SIG-M5 (cell line): Measurements from ENCODE around the gene RICTOR.
"Not testable (repeated sequence)": the region's sequence is repeated elsewhere in the genome, so short reads cannot be mapped to it uniquely, and the experiment has no call there.

Source experiments
- DNase-seq: peaks from one replicate; lab custom pipeline; 2025; lab: John Stamatoyannopoulos, UW

Gene RICTOR

DNA sequence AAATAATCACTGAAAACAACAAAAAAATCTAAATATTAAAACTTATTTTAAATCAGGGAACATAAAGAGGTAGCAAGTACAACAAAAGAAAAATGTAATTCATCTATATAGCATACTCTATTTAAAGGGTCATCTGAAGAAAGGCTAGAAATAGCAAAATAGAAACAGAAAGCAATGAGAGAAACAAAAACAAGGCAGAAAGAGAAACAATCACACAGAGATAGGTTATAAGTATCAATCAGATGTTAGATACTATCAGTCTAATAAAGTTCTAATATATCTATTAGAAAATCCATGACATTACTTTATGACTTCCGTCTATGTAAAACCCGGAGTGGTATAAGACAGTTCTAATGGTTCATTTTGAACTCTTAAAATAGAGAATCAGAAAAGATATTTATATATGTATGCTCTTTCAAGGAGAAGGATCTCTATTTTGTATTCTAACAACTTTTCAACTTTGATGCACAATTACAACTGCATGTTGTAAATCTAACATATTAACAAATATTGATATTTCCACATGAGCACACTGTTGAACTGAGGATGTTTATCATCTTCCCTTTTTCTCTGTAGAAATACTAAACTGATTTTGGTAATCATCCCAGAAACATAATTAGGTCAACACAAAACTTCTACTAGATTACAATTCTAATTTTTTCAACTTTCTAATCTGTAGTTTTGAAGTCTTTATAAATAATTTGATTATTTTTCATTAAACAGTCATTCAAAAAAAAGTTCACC is 15.8 kb downstream of the RICTOR start:
- no peak for DNase-seq

GRCh38 chr5:39057734-39058133 is 16.5 kb downstream of the RICTOR start:
- no peak for DNase-seq

GRCh38 chr5:39055768-39056398 is 18.3 kb downstream of the RICTOR start:
- no peak for DNase-seq

- no peak for DNase-seq
Measured at GRCh38 chr5:39055027-39055767, 19.0 kb downstream of the RICTOR start.

DNA sequence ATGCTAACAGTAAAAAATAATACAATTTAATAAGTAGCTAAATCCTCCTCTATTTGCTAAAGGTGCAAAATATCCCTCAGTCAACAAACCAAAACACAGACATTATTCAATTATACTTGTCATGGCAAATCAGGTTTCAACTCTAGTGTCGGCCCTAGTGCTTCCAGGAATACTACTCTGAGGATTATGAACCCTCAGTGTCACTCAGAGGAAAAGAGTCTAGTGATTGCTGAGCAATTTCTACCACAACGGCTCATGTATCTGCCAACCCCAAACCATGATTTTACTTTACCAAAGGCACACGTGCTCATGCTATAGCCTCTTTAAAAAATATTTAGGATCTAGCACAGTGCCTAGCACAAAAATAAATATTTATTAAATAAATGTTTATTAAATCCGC is 21.0 kb downstream of the RICTOR start:
- DNase-seq: no peak

DNA sequence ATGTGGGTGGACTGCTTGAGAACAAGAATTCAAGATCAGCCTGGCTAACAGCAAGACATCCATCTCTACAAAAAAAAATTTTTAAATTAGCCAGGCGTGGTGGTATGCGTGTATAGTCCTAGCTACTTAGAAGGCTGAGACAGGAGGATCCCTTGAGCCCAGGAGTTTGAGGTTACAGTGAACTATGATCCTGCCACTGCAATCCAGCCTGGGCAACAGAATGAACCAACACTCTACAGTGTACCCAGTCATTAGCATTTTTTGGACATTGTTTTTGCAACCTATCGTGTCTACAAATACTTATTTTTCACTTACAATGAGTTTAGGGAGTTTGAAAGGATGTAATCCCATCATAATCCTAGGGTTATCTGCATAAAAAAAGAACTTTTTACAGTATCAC is 22.1 kb downstream of the RICTOR start:
- no peak for DNase-seq

DNA sequence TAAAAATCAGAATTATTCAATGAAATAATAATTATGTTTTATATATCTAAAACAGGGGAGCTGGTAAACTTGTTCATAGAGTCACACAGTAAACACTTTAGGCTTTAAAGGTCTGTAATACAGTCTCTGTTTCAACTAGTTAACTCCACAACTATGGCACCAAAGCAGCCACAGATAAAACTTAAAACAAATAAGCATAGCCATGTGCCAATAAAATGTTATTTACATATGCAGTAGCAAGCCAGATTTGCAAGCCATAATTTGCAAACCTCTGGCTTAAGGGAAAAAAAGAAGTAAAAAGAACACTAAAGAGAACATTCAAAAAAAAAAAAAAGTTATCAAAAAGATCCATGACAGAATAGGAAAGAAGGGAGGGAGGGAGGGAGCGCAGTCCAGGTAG is 24.9 kb downstream of the RICTOR start:
- no peak for DNase-seq

- no peak for DNase-seq
Measured at GRCh38 chr5:39040875-39041274, 33.3 kb downstream of the RICTOR start.

DNA sequence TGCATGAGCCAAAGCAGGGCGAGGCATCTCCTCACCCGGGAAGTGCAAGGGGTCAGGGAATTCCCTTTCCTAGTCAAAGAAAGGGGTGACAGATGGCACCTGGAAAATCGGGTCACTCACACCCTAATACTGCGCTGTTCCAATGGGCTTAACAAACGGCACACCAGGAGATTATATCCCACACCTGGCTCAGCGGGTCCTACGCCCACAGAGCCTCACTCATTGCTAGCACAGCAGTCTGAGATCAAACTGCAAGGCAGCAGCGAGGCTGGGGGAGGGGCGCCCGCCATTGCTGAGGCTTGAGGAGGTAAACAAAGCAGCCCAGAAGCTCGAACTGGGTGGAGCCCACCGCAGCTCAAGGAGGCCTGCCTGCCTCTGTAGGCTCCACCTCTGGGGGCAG is 39.7 kb downstream of the RICTOR start:
- DNase-seq: not testable (repeated sequence)

- DNase-seq: no peak
Measured at GRCh38 chr5:39031041-39031440, 43.2 kb downstream of the RICTOR start.

DNA sequence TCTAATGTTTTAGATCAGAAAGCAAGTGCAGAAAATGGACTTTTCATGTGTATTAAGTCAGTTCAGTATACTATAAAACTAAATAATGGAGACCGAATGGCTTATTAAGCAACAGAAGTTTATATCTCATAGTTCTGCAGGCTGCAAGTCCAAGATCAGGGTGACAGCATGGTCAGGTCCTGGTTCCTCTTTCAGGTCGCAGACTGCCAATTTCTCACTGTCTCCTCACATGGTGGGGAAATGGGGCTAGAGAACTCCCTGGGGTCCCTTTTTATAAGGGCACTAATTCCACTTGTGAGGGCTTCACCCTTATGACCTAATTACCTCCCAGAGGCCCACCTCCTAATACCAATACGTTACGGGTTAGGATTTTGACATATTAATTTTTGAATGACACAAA is 48.7 kb downstream of the RICTOR start:
- DNase-seq: no peak

- DNase-seq: no peak
Measured at GRCh38 chr5:39024884-39025283, 49.3 kb downstream of the RICTOR start.

- DNase-seq: no peak
Measured at GRCh38 chr5:39024005-39024404, 50.2 kb downstream of the RICTOR start.

DNA sequence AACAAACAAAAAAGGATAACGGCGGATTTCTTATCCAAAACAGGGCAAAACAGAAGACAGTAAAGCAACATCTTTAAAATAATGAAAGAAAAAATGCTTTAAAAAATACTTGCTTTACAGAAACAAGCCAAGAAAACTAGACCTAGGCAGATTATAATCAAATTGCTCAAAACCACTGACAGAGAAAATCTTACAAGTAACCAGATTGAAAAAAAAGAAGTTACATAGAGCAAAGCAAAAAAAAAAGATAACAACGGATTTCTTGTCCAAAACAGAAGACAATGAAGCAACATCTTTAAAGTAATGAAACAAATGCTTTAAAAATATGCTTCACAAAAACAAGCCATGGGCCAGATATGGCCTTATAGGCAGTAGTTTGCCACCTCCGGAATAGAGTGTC is 51.1 kb downstream of the RICTOR start:
- no peak for DNase-seq

DNA sequence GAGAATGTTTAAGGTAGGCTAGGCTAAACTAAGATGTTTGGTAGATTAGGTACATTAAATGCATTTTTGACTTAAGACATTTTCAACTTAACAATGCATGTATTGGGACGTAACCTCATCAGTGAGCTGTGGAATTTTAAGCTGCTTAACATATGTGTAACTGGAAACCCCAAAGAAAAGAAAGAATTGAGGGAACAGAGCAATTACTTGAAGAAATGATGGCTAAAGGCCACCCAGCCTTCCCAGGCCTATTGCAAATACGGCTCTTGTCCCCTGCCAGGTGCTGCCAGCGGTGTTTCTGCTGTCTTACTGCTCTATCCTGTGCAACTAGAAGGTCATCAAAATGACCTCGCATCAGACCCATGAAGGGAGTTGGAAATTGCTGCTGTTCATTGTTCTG is 52.0 kb downstream of the RICTOR start:
- DNase-seq: no peak

DNA sequence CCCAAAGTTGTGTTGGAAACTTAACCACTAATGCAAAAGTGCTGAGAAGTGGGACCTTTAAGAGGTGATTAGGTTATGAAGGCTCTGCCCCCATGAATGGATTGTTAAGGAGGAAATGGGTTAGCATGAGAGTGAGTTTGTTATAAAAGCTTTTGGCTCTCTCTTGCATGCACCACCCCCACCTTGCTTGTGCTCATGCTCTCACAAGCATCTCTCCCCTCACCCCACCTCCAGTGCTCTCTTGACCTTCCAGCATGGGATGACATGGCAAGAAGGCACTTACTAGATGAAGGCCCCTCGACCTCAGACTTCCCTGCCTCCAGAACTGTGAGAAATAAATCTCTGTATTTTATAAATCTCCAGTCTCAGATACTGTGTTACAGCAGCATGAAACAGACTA is 52.8 kb downstream of the RICTOR start:
- DNase-seq: no peak

DNA sequence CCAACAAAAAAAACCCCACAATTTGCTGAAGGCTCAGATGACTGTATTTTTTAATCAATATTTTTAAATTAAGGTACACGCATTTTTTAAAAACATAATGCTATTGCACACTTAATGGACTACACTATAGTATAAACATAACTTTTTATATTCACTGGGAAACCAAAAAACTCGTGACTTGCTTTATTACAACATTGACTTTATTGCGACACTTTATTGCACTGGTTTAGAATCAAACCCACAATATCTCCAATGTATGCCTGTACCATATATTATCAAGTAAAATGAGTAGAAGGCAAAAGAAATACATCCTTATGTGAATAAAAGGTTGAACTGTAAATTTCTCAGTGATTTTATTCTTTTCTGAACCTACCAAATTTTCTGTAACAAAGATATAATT is 53.7 kb downstream of the RICTOR start:
- no peak for DNase-seq

GRCh38 chr5:39019254-39019653 is 54.9 kb downstream of the RICTOR start:
- DNase-seq: no peak

- no peak for DNase-seq
Measured at GRCh38 chr5:39017504-39017903, 56.7 kb downstream of the RICTOR start.

GRCh38 chr5:39016587-39017275 is 57.5 kb downstream of the RICTOR start:
- DNase-seq: no peak

DNA sequence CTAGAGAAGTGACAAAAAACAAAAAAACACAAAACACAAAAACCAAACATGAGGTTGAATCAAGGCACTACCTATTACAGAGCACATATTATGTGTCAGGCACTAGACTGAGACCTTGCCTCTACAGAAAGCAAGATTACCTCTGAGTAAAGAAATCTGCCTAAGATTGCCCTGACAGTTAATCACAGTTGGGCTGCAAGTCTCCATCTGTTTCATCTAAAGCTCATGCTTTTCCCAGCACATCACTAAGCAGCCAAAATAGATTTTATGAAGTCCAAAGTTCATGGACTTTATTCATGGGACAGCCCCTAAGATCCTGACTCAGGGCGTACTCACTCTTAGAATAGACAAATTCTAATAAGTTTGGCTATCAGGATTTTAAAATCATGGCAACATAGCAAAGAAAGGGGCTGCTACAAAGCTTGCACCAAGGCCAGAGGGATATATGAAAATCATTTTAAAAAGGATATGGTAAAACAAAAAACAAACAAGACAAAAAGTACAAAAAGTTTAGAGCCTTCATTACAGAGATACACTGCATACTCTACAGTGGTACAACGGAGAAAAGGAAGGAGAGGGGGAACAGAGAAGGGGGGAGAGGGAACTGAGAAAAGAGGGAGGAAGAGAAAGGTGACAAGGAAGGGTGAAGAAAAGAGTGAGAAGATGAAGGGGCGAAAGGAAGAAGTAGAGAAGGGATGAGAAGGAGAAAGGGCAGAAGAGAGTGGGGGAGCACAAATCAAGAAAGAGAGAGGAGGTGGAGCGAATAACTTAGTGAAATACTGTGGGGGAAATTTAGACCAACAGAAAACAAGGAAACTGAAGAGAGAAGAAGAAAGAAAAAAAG is 58.2 kb downstream of the RICTOR start:
- no peak for DNase-seq

DNA sequence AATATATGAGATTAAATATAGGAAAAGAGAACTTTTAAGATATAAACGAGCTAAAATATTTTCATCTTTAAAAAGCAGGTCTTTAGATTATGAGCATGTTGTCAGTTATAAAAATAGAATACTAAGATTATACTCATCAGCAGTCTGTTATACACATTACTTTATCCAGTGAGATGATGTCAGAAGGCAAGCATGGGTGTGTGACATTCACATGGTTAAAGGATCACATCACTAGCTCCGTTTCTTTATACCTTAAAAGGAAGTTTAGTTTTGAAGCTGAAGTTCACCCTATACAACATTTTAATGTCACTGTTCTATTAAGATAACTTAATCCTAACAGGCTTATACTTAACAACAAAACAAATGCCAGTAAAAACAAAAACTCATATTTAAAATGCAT is 59.6 kb downstream of the RICTOR start:
- no peak for DNase-seq
